Glutamatergic neuron (in vitro differentiated cells): ENCODE measurements around the gene FBLN2. TPM values are rescaled to one million over a fixed set of nuclear protein-coding genes. Genes with fewer than 3 reads are reported as not detected.

Source experiments
- DNase-seq: peaks from one replicate; pipeline ENCODE4 v3.0.0; 2022
- H3K27ac Mint-ChIP-seq: one replicate; pipeline ENCODE4 v1.8.0; 2020; ENCODE audit warnings: mild to moderate bottlenecking, mixed read lengths, inconsistent platforms; ENCODE audit not compliant: unreplicated experiment
- H3K27me3 Mint-ChIP-seq: one replicate; pipeline ENCODE4 v1.8.0; 2020; ENCODE audit warnings: mild to moderate bottlenecking, moderate library complexity, mixed read lengths, inconsistent platforms; ENCODE audit not compliant: unreplicated experiment
- H3K36me3 Mint-ChIP-seq: one replicate; pipeline ENCODE4 v1.8.0; 2020; ENCODE audit warnings: mild to moderate bottlenecking, mixed read lengths, inconsistent platforms; ENCODE audit not compliant: unreplicated experiment
- H3K4me1 Mint-ChIP-seq: one replicate; pipeline ENCODE4 v1.8.0; 2020; ENCODE audit warnings: mild to moderate bottlenecking, low read depth, mixed read lengths, inconsistent platforms; ENCODE audit not compliant: unreplicated experiment
- H3K4me3 Mint-ChIP-seq: one replicate; pipeline ENCODE4 v1.8.0; 2020; ENCODE audit warnings: mild to moderate bottlenecking, mixed read lengths, inconsistent platforms; ENCODE audit not compliant: unreplicated experiment
- H3K9me3 Mint-ChIP-seq: one replicate; pipeline ENCODE4 v1.8.0; 2020; ENCODE audit warnings: mild to moderate bottlenecking, moderate library complexity, mixed read lengths, inconsistent platforms; ENCODE audit not compliant: unreplicated experiment
- CTCF ChIP-seq: fragments of 200-600 bp; sonication (generic); IDR thresholded peaks from one replicate; pipeline ENCODE4 v1.5.0; 2021; ENCODE audit not compliant: partially characterized antibody, unreplicated experiment
- total RNA-seq: library from RNA; stranded (reverse); fragmentation: NEBNext Ultra II Directional; extraction: Animal tissue kit (Norgen Biotek cat#: 25700); gene quantifications from one replicate; pipeline ENCODE4 v1.2.1, GENCODE V29; 2021; ENCODE audit not compliant: unreplicated experiment

FBLN2 gene
- total RNA-seq, 1 donor from 2014 or later = 2.1 TPM

GRCh38 chr3:13574798-13575451 lies 26.0 kb downstream of the FBLN2 start:
- H3K9me3 Mint-ChIP-seq = no peaks in the 10 kb centered on the region
- peaks cover 5% of the 10 kb centered on the region for H3K4me1 Mint-ChIP-seq
- H3K4me3 Mint-ChIP-seq = no peak overlapping the region
- H3K27me3 Mint-ChIP-seq = peaks cover 10% of the 10 kb centered on the region
- no peak overlapping the region for H3K27ac Mint-ChIP-seq
- H3K36me3 Mint-ChIP-seq = no peaks in the 10 kb centered on the region
- DNase-seq = no peak
- no peak for TF ChIP-seq CTCF

- no peak for DNase-seq
- peaks cover 5% of the 10 kb centered on the region for H3K4me1 Mint-ChIP-seq
- no peak overlapping the region for H3K27ac Mint-ChIP-seq
- no peak overlapping the region for H3K4me3 Mint-ChIP-seq
- H3K36me3 Mint-ChIP-seq = no peaks in the 10 kb centered on the region
- TF ChIP-seq CTCF = no peak
- H3K9me3 Mint-ChIP-seq = no peaks in the 10 kb centered on the region
- peaks cover 10% of the 10 kb centered on the region for H3K27me3 Mint-ChIP-seq
Observed at GRCh38 chr3:13575459-13576061, 26.6 kb downstream of the FBLN2 start.

- no peaks in the 10 kb centered on the region for H3K36me3 Mint-ChIP-seq
- no peak for DNase-seq
- no peak for TF ChIP-seq CTCF
- peaks cover 7% of the 10 kb centered on the region for H3K27me3 Mint-ChIP-seq
- H3K9me3 Mint-ChIP-seq = no peaks in the 10 kb centered on the region
- no peak overlapping the region for H3K4me3 Mint-ChIP-seq
- peaks cover 5% of the 10 kb centered on the region for H3K4me1 Mint-ChIP-seq
- H3K27ac Mint-ChIP-seq = no peak overlapping the region
Observed at GRCh38 chr3:13577181-13578121, 28.5 kb downstream of the FBLN2 start.

DNA sequence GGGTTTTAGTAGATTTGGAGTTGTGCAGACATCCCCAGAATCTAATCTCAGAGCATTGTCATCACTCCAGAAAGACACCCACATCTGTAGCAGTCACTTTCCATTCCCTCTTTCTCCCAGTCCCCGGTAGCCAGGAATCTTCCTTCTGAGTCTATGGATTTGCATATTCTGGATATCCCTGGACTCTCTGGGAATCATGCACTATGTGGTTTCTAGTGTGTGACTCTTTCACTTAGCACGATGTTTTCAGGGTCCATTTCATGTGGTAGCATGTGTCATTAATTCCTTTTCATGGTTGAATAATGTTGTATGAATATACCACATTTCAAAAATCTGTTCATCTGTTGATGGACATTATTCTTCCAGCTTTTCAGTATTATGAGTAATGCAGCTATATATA lies 29.3 kb downstream of the FBLN2 start:
- H3K36me3 Mint-ChIP-seq = no peaks in the 10 kb centered on the region
- H3K4me1 Mint-ChIP-seq = peaks cover 5% of the 10 kb centered on the region
- H3K4me3 Mint-ChIP-seq = no peak overlapping the region
- H3K9me3 Mint-ChIP-seq = no peaks in the 10 kb centered on the region
- H3K27me3 Mint-ChIP-seq = peaks cover 5% of the 10 kb centered on the region
- DNase-seq = no peak
- H3K27ac Mint-ChIP-seq = no peak overlapping the region
- TF ChIP-seq CTCF = no peak
